Activated gamma-delta T cell treated with Interleukin-2 at 50 U/mL for 16 hours (primary cell): ENCODE data around the gene FGFR3.

Source experiments
- DNase-seq: peaks from one replicate; pipeline ENCODE4 v3.0.0-alpha.2; 2020

Gene FGFR3

GRCh38 chr4:1756893-1757779 lies 36.0 kb upstream of the FGFR3 start:
- DNase-seq = no peak

GRCh38 chr4:1757836-1758235 lies 35.3 kb upstream of the FGFR3 start:
- DNase-seq = no peak

DNA sequence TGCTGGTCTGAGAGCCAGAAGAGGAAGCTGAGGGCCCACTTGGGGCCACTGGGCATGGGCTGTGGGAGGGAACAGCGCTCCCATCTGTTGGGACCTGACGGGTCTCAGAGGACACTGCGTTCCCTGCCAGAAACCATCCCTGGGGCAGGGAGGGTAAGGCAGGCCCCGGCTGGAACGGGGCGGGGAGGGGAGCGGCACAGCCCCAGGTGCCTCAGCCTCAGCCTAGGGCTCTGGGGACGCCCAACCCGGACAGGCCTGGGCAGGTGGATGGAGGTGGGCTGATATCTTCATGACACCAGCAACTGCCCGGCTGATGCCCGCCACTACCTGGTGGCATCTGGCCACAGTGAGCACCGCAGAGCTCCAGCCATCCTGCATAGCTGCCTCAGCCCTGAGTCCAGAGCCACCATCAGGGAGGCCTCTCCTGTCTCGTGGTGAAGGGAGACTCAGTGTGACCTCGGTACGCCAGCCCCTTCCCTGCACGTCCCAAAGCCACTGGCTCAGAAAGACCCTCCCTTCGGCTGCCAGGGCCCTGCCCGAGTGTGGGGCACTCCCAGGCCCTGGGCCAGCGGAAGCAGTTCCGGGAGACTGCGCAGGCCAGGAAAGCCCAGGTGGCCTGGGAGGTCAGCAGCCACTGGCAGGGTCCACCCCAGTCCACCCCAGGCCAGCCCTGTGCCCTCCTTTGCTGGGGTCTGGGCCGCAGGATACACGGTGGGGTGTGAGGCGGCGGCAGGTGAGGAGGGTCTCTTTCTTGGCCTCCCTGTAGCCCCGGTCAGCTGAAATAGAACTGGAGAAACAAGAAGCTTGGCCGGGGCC lies 34.6 kb upstream of the FGFR3 start:
- DNase-seq = no peak

DNA sequence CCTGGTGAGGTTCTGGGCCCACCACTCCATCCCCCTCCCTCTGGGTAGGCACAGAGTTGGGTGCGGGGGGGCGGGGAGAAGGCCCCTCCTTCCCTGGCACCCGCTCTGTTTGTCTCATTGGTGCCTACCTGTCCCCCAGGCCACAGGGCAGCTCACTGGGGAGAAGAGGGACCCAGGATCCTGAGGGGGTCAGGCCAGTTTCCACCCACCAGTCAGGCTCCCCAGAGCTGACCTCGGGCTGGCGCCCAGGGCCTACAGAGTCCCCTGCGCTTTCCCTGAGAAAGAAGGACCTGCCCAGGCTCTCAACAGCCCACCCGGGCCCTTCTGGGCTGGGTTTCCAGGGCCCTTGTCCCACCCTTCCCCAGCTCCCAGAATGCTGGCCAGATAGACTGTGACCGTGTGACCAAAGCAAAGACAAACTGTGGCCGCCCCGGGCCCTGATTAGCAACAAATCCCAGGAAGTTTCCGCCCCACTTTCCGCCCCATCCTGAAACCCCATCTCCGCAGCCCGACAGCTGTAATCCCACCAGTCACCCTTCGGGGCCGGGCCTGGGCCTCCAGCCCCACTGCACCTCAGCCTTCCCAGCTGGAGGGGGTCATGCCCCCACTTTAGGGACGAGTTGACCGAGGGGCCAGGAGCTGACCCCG lies 33.8 kb upstream of the FGFR3 start:
- DNase-seq = no peak

GRCh38 chr4:1759818-1760223 lies 33.3 kb upstream of the FGFR3 start:
- no peak for DNase-seq

DNA sequence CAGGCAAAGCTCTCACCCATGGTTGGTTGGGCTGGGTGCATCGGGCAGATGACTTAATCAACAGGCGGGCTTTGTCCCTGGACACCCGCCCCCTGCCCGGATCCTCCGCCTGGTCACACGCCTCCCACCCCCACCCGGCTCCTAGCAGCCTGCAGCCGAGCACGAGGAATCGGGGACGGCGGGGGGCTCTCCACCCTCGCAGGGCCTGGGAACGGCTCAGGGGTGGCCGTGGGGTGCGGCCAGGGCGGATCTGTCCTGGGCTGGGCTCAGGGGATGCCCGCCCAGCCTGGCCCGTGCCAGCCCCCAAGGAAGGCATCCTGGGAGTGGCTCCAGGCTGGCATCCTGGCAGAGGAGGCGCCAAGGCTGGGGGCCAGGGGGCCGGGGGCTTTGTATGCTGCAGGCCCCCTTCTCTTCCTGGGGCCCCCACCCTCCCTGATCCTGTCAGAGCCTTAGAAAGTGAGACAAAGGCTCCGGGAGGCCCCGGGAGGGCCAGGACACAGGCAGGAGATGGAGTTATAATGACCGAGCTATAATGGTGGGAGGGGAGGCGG lies 32.5 kb upstream of the FGFR3 start:
- DNase-seq = no peak

- DNase-seq = no peak
Measured at GRCh38 chr4:1761130-1761689, 31.9 kb upstream of the FGFR3 start.

DNA sequence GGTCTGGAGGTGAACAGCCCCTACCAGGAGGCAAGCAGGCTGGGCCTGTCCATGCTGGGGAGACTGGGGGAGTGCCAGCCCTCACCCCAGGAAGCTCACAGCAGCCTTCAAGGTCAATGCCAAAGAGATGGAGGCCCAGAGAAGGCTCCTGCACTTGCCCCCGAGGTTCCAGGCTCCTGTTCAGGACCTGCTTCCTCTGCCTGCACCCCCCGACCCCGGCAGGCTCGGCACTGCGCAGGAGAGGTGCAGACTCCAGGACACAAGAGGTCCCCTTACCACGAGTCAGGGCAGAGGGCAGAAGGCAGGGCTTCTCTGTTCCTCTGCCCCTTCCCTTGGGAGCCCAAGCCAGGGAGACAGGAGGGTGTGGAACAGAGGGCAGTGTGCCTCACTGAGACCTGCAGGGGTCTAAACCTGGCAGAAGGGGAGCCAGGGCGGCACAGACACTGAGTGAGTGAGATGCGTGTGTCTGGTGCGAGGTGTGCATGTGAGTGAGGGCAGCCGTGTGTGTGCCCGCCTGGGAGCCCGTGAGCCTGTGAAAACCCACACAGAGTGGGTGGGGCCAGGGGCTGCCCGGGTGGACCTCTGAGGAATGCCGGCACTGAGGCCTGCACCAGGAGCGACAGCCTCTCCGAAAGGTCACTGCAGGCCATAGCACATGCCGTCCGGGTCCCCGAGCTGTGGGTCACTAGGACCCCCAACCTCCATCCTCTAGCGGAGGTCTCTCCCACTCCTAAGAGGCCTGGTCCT lies 30.7 kb upstream of the FGFR3 start:
- DNase-seq = no peak

DNA sequence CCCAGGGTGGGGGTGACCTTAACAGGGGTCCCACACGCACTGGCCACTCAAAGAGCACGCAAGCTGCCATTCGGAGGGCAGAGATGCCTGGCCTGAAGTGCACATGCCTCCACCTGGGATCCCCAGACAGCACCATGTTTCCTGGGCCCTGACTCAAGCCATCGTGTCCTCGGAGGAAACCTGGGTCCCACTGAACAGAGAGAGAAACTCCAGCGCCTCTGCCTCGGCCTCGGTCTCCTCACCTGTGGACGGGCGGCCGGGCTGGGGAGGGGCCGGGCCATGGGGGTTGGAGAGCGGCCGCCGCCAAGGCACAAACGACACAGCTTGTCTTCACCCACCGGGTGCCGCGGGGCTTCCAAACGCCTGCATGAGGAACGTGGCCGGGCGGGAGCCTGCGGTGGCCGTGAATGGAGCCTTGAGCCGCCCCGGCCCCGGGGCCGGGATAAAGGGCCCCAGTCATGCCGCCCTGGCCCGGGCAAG lies 30.0 kb upstream of the FGFR3 start:
- no peak for DNase-seq

DNA sequence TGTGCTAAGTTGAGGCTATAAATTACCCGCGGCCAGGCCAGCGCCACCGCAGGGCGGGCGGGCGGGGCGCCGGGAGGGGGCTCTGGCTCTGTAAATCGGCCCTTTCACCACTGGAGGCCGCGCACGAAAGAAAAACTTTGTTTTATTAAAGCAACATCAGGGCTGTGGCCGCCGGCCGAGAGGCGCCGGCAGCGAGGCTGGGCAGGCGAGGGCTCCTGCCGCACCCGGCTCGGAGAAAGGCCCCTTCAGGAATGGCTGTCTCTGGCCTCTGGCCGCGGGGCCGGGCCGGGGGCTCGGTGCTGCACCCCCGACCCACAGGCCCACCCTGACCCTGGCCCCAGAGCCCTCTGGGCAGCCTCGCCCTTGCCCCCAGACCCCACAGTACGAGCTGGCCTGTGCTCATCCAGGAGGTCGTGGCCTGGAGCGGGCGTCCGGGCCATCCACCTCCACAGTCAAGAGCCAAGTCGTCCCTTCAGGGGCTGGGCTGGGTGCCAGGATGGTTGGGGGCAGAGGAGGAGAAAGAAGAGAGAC lies 29.5 kb upstream of the FGFR3 start:
- no peak for DNase-seq

DNA sequence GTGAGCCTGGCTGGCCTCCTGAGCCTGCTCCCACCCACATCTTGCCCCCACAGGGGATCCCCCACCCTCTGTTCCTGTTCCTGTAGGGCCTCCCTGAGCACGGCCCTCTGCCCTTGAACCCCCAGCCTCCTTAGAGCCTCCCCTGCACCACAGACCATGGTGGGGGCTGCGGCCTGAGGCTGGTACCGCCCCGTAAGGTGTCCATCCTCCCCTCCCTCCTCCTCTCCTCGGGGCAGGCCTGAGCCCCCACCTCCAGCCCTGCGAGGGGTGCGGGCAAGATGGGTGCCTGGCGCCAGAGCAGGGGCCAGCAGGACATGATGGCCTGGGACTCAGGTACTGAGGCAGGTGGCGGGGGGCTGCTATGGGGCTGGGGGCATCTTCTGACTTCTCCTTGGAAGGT lies 28.4 kb upstream of the FGFR3 start:
- no peak for DNase-seq

GRCh38 chr4:1765409-1766072 lies 27.6 kb upstream of the FGFR3 start:
- no peak for DNase-seq

- DNase-seq = no peak
Measured at GRCh38 chr4:1766106-1767060, 26.7 kb upstream of the FGFR3 start.

DNA sequence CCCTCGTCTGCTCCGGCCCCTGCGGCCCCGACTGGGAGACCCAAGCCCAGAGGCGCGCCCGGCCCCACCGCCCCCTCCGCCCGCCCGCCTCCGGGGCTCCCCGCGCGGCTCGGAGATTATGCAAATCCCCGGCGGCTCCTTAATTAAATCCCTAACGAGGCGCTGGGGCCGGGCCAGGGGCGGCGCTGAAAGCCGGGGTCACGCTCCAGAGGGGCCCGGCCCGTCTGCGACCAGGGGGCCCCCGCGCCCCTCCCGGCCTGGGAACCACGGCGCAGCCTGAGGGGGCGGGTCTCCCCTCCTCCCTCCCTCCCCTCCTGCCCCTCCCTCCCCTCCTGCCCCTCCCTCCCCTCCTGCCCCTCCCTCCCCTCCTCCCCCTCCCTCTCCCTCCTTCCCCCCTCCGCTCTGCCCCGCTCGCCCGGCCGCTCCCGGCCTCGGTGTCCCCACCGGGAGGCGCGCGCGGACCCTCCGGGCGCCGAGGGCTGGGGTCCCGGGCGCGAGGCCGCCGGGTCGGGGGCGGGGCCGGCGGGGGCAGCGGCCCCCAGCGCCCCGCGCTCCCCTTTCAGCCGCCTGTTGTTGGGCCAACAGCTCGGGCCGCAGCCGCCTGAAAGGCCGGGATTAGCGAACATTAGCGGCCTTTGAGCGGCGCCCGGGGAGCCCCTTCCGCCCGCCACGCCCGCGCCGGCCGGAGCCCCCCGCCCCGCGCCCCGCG lies 25.9 kb upstream of the FGFR3 start:
- no peak for DNase-seq

DNA sequence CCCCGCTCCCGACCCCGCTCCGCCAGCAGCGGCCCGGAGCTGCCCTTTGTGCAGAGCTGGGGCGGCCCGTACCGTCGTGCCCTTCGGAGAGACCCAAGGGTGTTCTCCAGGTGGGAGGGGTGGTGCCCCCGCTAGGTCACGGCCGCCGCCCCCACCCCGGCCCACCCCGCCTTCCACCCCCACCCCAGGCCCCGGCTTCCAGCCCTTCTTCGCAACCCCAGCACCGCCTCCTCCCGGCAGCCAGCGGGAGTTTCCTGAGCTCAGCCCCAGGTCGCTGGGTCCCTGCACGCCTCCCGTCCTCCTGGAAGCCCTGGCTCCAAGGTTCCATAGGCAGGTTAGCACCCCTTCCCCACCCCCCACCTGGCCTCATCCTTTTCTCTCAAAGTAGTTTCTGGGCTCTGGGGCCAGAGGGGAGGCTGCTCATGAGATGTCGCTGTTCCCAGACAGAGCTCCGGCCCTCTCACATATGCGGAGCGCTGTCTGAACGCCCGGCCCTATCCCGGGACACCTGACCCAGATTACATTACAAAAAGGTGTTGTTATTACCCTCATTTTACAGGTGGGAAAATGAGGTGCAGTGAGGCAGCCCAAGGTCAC lies 25.2 kb upstream of the FGFR3 start:
- peak; percentile 15 for DNase-seq

DNA sequence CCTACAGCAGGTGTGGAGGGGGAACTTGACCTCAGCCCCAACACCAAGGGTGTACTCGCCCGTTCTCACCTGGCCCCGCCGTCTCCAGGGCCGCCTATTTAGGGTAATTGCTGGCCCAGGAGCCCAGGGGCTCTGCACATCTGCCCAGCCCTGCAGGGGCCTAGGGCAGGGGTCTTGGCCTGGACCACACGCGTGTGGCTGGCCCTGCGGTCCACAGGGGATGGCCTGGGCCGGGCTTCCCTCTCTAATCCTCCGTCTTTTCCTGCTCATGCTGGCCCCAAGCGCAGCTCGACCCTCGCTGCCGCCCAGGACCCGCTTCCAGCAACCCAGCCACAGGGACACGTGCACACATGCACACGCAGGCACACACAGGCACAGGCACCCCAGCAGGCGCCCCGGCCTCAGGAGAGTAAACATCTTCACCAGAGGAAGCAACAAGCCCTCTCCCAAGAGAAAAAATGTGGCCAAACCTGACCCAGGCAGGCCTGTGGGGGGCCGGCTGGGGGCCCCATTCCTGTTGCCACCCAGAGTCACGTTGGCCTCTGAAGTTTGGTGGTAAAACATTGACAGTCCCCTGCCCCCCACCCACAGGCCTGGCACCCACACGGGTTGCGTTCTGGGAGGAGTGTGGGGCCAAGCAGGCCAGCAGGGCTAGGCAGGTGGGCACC lies 24.6 kb upstream of the FGFR3 start:
- DNase-seq = no peak

GRCh38 chr4:1769692-1770091 lies 23.4 kb upstream of the FGFR3 start:
- no peak for DNase-seq

DNA sequence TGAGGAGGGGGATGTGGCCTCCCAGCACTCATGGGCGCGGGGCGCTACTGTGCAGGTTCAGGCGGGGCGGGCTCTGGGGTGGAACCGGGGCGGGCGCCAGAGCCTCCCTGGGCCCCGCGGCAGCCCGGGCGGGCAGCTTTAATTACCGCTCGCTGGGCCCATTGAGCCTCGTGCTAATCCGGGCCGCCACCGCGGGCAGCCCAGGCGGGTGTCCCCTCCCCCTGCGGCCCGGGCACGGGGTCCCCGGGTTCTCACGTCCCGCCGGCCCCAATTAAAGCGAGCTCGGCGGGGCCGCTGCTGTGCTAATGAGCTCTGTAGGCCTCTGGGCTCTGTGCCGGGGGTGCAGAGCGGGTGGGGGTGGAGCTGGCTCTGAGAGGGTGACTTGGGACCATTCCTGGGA lies 22.8 kb upstream of the FGFR3 start:
- no peak for DNase-seq
